Heart left ventricle (tissue), 16 donors: ENCODE results near the gene PPP2R1A. TPM values are rescaled to one million over a fixed set of nuclear protein-coding genes. Genes with fewer than 3 reads are reported as not detected.
"Not testable (repeated sequence)": the region's sequence is repeated elsewhere in the genome, so short reads cannot be mapped to it uniquely, and the experiment has no call there.

Experiments
- ATAC-seq, 4 donors: fragments of 200-7000 bp; cut with Tn5 transposase; one replicate each; pipeline ENCODE4 v1.9.1; 2020 to 2022; ENCODE audit warnings: moderate library complexity in 4 of 4, mild to moderate bottlenecking in 3 of 4, moderate number of reproducible peaks in 1 of 4
- DNase-seq, 5 donors: peaks; one replicate each; pipeline ENCODE4 v3.0.0-alpha.2; 2020
- H3K27ac ChIP-seq, 12 donors: fragments of 200-600 bp; sonication (generic) in 4 of 12; one replicate each; pipeline versions ENCODE4 v1.5.0 to v1.8.0; 2016 to 2022; ENCODE audit warnings: mild to moderate bottlenecking in 2 of 12
- H3K27me3 ChIP-seq, 9 donors: fragments of 200-600 bp; sonication (generic) in 2 of 9; one replicate each; pipeline versions ENCODE4 v1.5.1 to v1.8.0; 2016 to 2022; ENCODE audit warnings: mild to moderate bottlenecking in 3 of 9
- H3K36me3 ChIP-seq, 9 donors: fragments of 200-600 bp; sonication (generic) in 2 of 9; one replicate each; pipeline versions ENCODE4 v1.5.0 to v1.8.0; 2018 to 2022; ENCODE audit warnings: mild to moderate bottlenecking in 2 of 9
- H3K4me1 ChIP-seq, 12 donors: fragments of 200-600 bp; sonication (generic) in 4 of 12; one replicate each; pipeline versions ENCODE4 v1.5.0 to v1.8.0; 2016 to 2022; ENCODE audit warnings: mild to moderate bottlenecking in 3 of 12
- H3K4me3 ChIP-seq, 12 donors: fragments of 200-600 bp; sonication (generic) in 4 of 12; one replicate each; pipeline versions ENCODE4 v1.5.0 to v1.8.0; 2017 to 2022; ENCODE audit warnings: mild to moderate bottlenecking in 9 of 12, moderate library complexity in 4 of 12
- H3K9me3 ChIP-seq, 12 donors: fragments of 200-600 bp; sonication (generic) in 4 of 12; one replicate each; pipeline versions ENCODE4 v1.5.0 to v1.8.0; 2016 to 2022; ENCODE audit warnings: mild to moderate bottlenecking in 1 of 12
- POLR2A ChIP-seq, 2 donors: fragments of 450-650 bp; IDR thresholded peaks; one replicate each; pipeline ENCODE4 v1.6.1; 2017; ENCODE audit warnings: antibody characterized with exemption in 2 of 2, mild to moderate bottlenecking in 2 of 2, moderate library complexity in 2 of 2
- WGBS, 4 donors: extraction: QIAGEN DNeasy Blood & Tissue Kit in 2 of 4; methylation state at CpG; one replicate each; pipeline versions ENCODE4 v1.1.5 to v1.1.7; 2013 to 2018; 5-methylcytosine and 5-hydroxymethylcytosine counted together
- intact Hi-C, 10 donors: fragments of 100-400 bp; cut with DNase I; formaldehyde crosslinking; loops; one replicate each; pipeline versions ENCODE4 v1.11.1 to v1.14.2; 2022
- polyA plus RNA-seq, 2 donors: library from polyadenylated mRNA; stranded (reverse); fragments of 200-250 nt; gene quantifications; one replicate each; pipeline ENCODE4 v1.2.3, GENCODE V29; 2013
- total RNA-seq, 9 donors: library from RNA; depleted of rRNA in 2 of 9; stranded (reverse); fragments of >200 nt in 2 of 9; fragmentation: NEBNext Ultra II Directional in 3 of 9; extraction: Animal tissue kit (Norgen Biotek cat#: 25700) in 3 of 9; gene quantifications; one replicate each; pipeline versions ENCODE4 v1.1.0 to v1.2.4, GENCODE V29; 2016 to 2023
- TF ChIP-seq, protein P1 (sequence below), 12 donors: fragments of 200-600 bp; sonication (generic) in 4 of 12; IDR thresholded peaks; one replicate each; pipeline versions ENCODE4 v1.5.0 to v1.8.0; 2018 to 2022; ENCODE audit warnings: antibody characterized with exemption in 12 of 12, mild to moderate bottlenecking in 5 of 12
- donor health status: ischemic (EF 13 %, LVEDD 7.1; RV severe dilation, severe dysfunction).
- donor health status: healthy with polysubstance abuse.
- donor health status: DM: no; HTN: yes; CAD: no.
- donor health status: DM: no; HTN: no; CAD: no.
- donor health status: ischemic (EF 25% LVEDD 6.9; RV normal size, moderate dysfunction).
- donor health status: ischemic (EF 25% LVEDD 5.7; RV mildly dilated, moderate dysfunction).
- donor health status: healthy.
- donor health status: DM: yes; HTN: yes; CAD: no.
- donor health status: ischemic (EF 35%, LVEDD 5.7; RV mildly dilated, moderate dysfunction).
- donor health status: nonischemic (EF 11% LVEDD 7.7; RV severe dilation, severe dysfunction).
- donor health status: DM: yes; HTN: yes; CAD: no.
- donor health status: PGD.
- donor health status: ischemic (EF 29% LVEDD 5.4; RV normal size, mild dysfunction).
- donor health status: nonischemic (EF 23%, LVEDD 6.1; RV moderate dilation, normal function).

The PPP2R1A gene
- total and polyA plus RNA-seq, 11 donors = 258 to 447 (median 364) TPM

DNA sequence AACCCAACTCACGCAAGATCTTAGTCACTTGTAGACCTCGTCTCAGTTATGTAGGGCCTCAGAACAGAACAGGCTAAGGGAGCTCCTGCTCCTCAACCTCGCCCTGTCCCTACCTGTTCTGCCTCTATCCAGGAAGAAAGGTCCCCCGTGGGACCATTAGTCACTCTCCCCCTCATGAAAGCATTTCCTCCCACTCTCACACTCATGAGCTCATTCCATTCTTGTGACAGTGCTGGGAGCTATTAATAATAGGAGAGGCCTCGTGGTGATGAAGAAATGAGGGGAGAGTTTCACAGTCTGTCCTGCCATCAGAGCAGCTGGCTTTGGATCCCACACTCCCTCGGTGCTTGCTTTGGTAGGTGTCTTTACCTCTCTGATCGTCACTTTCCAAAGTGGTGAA is 10.2 kb downstream of the PPP2R1A start:
- Histone ChIP-seq H3K9me3 (no peaks in the 10 kb centered on the region), H3K27ac (peak overlapping the region; percentile 29 to 95 (median 78)), H3K4me3 (no peak overlapping the region), H3K4me1 (peaks cover 15 to 89% (median 61%) of the 10 kb centered on the region in 12 donors), H3K36me3 (peaks cover 5 to 89% (median 71%) of the 10 kb centered on the region in 9 donors), H3K27me3 (no peaks in the 10 kb centered on the region)
- WGBS, 4 donors = 29 to 33% (median 31%) methylated on average over 7 of the region's 7 CpGs
- TF ChIP-seq POLR2A (IDR thresholded peaks at IDR 0.05) = peak in 1 of 2 donors; percentile 17
- TF ChIP-seq, protein P1, sequence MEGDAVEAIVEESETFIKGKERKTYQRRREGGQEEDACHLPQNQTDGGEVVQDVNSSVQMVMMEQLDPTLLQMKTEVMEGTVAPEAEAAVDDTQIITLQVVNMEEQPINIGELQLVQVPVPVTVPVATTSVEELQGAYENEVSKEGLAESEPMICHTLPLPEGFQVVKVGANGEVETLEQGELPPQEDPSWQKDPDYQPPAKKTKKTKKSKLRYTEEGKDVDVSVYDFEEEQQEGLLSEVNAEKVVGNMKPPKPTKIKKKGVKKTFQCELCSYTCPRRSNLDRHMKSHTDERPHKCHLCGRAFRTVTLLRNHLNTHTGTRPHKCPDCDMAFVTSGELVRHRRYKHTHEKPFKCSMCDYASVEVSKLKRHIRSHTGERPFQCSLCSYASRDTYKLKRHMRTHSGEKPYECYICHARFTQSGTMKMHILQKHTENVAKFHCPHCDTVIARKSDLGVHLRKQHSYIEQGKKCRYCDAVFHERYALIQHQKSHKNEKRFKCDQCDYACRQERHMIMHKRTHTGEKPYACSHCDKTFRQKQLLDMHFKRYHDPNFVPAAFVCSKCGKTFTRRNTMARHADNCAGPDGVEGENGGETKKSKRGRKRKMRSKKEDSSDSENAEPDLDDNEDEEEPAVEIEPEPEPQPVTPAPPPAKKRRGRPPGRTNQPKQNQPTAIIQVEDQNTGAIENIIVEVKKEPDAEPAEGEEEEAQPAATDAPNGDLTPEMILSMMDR (IDR thresholded peaks at IDR 0.05) = no peak
- peak; percentile 84 to 93 (median 88) for ATAC-seq
- intact Hi-C loops = no loop called here
- peak in 4 of 5 donors; percentile 33 to 66 (median 39) for DNase-seq

DNA sequence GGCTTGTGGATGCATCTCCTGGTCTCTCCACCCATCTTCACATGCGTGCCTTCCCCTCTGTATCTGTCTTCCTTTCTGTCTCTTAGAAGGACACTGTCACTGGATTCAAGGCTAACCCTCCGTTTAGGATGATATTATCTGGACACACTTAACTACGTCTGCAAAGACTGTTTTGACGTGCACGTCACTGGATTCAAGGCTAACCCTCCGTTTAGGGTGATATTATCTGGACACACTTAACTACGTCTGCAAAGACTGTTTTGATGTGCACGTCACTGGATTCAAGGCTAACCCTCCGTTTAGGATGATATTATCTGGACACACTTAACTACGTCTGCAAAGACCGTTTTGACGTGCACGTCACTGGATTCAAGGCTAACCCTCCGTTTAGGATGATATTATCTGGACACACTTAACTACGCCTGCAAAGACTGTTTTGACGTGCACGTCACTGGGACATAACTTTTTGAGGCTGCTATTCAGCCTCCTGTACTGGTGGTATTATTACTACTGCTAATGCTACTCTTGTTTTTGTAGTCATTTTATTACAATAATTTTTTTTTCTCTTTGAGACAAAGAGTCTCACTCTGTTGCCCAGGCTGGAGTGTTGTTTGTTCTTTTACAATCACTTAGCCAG is 11.0 kb downstream of the PPP2R1A start:
- H3K9me3 ChIP-seq, intact Hi-C loops, H3K4me3 ChIP-seq, H3K27me3 ChIP-seq: not testable (repeated sequence)
- WGBS, 4 donors = 47 to 65% (median 53%) methylated on average over 17 of the region's 17 CpGs
- ATAC-seq = peak; percentile 22 to 62 (median 48)
- DNase-seq = peak in 1 of 5 donors; percentile 46
- H3K27ac ChIP-seq = peak overlapping the region; percentile 59 to 95 (median 78)
- H3K4me1 ChIP-seq = peaks cover 15 to 89% (median 53%) of the 10 kb centered on the region in 12 donors
- peaks cover 5 to 90% (median 71%) of the 10 kb centered on the region in 9 donors for H3K36me3 ChIP-seq

DNA sequence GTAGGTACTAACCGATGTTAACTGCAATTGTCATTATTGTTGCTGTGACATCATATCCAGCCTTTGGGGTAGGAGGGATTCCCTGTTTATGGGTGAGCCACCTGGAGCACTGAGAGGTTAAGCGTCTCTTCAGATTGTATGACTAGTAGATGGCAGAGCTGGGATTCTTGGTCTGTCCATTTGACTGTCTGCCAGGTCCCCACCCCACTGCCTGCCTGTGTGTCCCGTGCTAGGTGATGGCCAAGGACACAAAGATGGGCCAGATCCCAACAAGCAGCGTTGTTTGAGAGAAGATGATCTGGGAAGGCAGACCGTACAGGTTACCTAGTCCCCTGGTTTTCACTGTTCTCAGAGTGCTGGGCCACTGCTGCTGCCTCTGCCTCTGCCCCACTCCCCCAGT is 16.6 kb downstream of the PPP2R1A start:
- Histone ChIP-seq H3K27me3 (no peaks in the 10 kb centered on the region), H3K4me1 (peaks cover 0 to 59% (median 11%) of the 10 kb centered on the region in 12 donors), H3K27ac (peak overlapping the region in 5 of 12 donors; percentile 2 to 85 (median 45)), H3K4me3 (no peak overlapping the region), H3K36me3 (peaks cover 5 to 100% (median 99%) of the 10 kb centered on the region in 9 donors), H3K9me3 (no peaks in the 10 kb centered on the region)
- intact Hi-C loops = no loop called here
- ATAC-seq (peak in 3 of 4 donors; percentile 44 to 52 (median 49)), DNase-seq (peak in 3 of 5 donors; percentile 33 to 51 (median 47))
- WGBS, 4 donors = 50 to 59% (median 58%) methylated on average over 5 of the region's 5 CpGs
- TF ChIP-seq, protein P1 (IDR thresholded peaks at IDR 0.05) = no peak
- TF ChIP-seq POLR2A (IDR thresholded peaks at IDR 0.05) = no peak

DNA sequence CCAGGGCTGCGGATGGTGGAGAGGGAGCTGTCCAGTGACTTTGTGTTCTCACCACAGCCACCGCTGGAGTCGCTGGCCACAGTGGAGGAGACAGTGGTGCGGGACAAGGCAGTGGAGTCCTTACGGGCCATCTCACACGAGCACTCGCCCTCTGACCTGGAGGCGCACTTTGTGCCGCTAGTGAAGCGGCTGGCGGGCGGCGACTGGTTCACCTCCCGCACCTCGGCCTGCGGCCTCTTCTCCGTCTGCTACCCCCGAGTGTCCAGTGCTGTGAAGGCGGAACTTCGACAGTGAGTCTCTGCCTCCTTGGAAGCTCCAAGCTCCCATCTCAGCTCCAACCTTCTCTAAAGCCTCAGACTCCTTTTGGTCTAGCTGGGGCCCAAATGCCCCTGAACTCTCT is 21.4 kb downstream of the PPP2R1A start:
- ATAC-seq (no peak), DNase-seq (no peak)
- TF ChIP-seq POLR2A (IDR thresholded peaks at IDR 0.05) = no peak
- TF ChIP-seq, protein P1 (IDR thresholded peaks at IDR 0.05) = no peak
- Histone ChIP-seq H3K4me1 (peaks cover 0 to 24% (median 0%) of the 10 kb centered on the region in 12 donors), H3K9me3 (no peaks in the 10 kb centered on the region), H3K36me3 (peaks cover 9 to 100% (median 99%) of the 10 kb centered on the region in 9 donors), H3K27ac (no peak overlapping the region), H3K27me3 (no peaks in the 10 kb centered on the region), H3K4me3 (no peak overlapping the region)
- WGBS, 4 donors = 92 to 95% (median 94%) methylated on average over 20 of the region's 20 CpGs
- intact Hi-C loops = no loop called here
